ENCODE measurements around the gene F2RL2. TPM values are rescaled to one million over a fixed set of nuclear protein-coding genes. Genes with fewer than 3 reads are reported as not detected.

The F2RL2 gene
- under 1 TPM; 0.31 to 0.84 TPM for total RNA-seq
- long read RNA-seq, result 0 reads

GRCh38 chr5:76622973-76623596, at the start of gene F2RL2:
F2RL2 (minus strand) TSS chr5:76623403; CDS start chr5:76623230, 173 bp downstream.
- intact Hi-C loops (cut with DNase I, micrococcal nuclease), result no loop called here

DNA sequence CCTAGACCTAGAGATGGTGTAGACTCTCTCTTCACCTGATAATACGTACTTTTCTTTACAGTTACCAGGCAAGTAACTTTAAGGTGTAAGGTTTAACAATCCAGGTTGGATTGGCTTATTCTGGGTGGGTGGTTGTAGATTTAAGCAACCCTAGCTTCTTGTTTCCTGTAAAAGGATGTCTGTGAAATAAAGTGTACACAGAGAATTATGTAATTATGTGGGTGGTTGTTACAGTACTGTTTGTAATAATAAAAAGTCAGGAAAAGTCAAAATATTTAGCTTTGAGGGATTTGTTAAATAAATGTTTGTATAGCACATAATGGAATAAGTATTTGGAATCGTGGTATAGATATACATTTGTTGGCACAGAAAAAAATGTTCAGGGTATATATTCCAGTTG, 49.0 kb upstream of the F2RL2 start:
- ATAC-seq (no peak), DNase-seq (no peak)
- intact Hi-C loops (cut with DNase I, micrococcal nuclease), result no loop called here

More at GRCh38 chr5:76622973-76623596, at the start of gene F2RL2:
- DNase-seq, result no peak
- no peak for ATAC-seq

DNA sequence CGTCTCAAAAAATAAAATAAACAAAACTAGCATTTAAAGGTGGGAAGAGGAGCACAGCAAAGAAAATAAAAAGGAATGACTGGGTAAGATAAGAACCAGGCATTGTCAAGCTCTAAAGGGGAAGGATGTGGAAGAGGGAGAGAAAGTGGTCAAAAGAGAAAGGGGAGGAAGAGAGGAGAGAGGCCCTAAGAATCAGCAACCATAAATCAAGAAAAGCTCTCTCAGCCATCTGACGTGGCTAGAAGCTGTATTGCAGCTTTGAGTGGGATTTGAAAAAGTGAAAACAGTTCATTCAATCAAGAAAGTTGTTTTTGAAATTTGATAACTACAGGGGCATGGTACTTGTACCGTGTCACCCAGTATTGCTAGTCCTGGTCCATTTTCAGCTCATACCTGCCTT, 47.3 kb upstream of the F2RL2 start:
- DNase-seq (no peak), ATAC-seq (no peak)
- intact Hi-C loops (cut with DNase I, micrococcal nuclease), result no loop called here

DNA sequence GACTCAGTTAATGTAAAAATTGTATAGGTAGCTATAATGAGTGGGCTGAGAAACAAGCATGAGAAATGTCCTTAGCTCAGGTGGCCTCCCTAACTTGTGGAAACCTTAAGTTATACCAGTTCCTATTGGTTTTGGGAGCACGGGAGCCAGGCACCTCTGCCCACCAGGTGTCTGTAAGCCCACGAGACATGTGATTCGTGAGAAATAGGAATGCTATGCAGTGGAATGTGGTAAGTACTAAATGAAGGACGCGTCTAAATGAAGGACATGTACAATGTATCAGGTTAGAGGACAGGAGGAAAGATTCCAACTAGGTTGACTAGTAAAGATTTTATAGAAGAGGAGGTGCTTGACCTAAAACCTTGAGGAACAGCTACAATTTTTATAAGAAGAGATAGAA, 46.0 kb upstream of the F2RL2 start:
- intact Hi-C loops (cut with DNase I, micrococcal nuclease), result no loop called here
- ATAC-seq, result no peak
- no peak for DNase-seq

- DNase-seq (no peak), ATAC-seq (no peak)
- intact Hi-C loops (cut with DNase I, micrococcal nuclease), result no loop called here
Observed at GRCh38 chr5:76667495-76667894, 44.3 kb upstream of the F2RL2 start.

DNA sequence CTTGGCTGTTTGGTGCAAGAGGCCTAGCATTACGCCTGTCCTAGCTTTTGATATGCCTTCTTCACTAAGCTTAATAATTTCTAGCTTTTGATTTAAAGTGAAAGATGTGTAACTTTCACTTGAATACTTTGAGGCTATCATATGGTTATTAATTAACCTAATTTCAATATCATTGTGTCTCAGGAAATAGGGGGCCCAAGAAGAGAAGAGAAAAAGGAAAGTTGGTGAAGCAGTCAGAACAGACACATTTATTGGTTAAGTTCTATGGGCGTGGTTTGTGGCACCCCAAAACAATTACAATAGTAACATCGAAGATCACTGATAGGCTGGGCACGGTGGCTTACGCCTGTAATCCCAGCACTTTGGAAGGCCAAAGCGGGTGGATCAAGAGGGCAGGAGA, 40.9 kb upstream of the F2RL2 start:
- ATAC-seq (no peak), DNase-seq (no peak)
- intact Hi-C loops (cut with DNase I, micrococcal nuclease), result no loop called here

DNA sequence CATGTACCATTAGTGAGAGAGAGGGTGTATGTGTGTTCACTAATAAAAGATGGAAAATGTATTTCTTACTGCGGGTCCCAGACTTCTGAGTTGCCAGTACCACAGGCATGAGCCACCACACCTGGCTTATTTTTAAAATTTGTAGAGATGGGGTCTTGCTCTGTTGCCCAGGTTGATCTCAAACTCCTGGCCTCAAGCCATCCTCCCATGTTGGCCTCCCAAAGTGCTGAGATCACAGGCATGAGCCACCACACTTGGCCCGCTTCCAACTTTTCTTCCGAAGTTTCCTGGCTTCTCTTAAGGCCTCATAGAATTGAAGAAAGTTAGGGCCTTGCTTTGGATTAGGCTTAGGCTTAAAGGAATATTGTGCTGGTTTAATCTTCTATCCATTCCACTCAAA, 40.4 kb upstream of the F2RL2 start:
- intact Hi-C loops (cut with DNase I, micrococcal nuclease), result no loop called here
- DNase-seq (no peak), ATAC-seq (no peak)

DNA sequence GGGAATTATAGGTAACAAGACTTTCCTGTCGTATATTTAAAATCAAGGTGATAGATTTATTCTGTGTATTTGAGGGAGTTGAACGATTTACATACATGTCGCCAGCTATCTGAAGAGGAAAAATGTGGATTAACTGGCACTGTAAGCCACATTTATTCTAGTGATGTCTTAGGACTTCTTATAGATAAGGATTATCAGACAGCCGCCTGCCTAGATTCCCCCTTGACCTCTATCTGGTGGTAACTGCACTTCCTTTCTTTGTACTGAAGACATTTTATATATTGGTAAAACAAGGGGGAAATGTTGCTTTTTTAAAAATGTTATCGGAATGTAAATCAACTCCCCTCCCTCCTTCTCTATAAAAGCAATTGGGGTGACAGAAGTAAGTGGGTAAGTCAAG, 39.3 kb upstream of the F2RL2 start:
- DNase-seq (no peak), ATAC-seq (no peak)
- intact Hi-C loops (cut with DNase I, micrococcal nuclease), result no loop called here

GRCh38 chr5:76660360-76660759, 37.2 kb upstream of the F2RL2 start:
- DNase-seq, result no peak
- ATAC-seq, result no peak
- intact Hi-C loops (cut with DNase I, micrococcal nuclease), result no loop called here

DNA sequence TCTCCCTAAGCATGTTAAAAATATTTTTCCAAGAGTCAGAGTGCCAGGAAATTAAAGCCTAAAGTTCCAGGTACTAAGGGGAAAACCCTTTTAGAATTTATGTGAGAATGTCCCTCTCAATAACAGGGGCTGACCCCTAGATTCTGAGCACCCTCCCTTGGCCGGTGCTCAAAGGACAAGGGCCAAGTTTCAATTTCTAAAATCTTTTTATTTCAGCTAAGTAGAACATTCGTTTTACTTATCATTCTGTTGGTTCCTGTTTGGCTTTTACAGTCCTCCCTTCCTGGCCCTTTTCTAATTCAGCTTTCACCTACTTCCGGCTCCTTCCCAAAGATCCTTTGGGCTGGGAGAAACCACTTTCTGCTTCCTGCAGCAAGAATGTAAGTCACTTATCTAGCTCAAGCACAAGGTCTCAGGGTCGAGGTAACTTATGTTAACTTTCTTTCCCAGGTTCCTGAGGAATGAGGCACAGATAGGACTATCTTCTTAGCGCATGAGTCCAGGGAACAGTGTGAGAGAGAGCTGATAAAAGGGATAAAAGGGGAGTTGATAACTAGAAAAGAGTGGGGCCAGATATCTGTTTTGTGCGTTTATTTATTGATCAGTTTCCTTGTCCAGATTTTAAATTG, 34.6 kb upstream of the F2RL2 start:
- DNase-seq, result no peak
- intact Hi-C loops (cut with DNase I, micrococcal nuclease), result no loop called here
- no peak for ATAC-seq

DNA sequence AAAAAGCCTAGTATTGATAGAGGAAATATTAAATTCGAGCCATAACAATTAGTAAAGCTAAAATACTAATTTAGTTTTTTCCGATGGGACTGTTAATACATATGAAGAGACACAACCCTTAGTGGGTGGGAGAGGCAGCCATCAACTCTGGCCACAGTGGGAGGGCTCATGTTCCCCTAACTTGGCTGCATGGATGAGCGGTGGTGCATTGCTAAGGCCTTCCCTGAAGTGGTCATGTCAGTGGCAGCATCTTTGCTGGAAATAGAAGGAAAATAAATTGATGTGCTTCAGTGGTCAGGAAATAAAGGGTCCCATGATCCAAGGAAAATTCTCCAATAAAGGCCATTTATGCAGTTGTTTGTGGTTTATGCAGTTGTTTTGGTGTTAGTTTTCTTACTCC, 33.9 kb upstream of the F2RL2 start:
- DNase-seq (no peak), ATAC-seq (no peak)
- intact Hi-C loops (cut with DNase I, micrococcal nuclease), result no loop called here

GRCh38 chr5:76652809-76653414, 29.7 kb upstream of the F2RL2 start:
- ATAC-seq, result no peak
- intact Hi-C loops (cut with DNase I, micrococcal nuclease), result no loop called here
- DNase-seq, result no peak

DNA sequence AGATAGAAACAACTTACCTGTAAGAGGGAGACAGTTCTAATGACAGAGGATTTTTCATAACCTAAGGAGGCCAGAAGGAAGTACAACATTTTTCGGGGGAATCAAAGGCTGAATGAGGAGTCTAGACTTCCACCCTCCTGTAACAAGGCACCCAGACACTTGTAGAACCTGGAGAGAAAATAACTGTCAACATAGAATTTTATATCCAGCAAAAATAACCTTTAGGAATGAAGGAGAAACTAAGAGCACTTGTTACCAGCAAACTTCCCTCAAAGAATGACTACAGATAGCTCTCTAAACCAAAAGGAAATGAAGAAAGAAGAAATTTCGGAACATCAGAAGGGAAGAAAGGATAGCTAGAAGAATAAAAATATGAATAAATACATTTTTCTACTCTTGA, 25.9 kb upstream of the F2RL2 start:
- ATAC-seq, result no peak
- intact Hi-C loops (cut with DNase I, micrococcal nuclease), result no loop called here

DNA sequence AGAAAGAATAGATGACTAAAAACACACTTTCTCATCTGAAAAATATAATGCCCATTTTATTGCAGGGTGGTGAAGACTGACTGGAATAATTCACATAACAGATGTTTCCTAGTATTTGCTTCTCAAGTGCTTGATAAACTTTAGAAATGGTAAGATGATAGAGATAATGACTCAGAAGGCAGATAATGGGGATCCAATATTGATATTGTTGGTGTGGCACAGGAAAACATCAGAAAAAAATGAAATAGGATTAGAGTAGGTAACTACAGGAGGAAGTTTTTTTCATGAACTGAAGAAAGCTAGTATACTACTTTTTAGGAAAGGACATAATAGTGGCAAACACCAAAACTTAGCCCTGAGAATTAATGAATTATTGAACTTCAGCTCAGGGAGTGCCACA, 20.2 kb upstream of the F2RL2 start:
- DNase-seq (no peak), ATAC-seq (no peak)
- intact Hi-C loops (cut with DNase I, micrococcal nuclease), result no loop called here

More for the DNA sequence above, 25.9 kb upstream of the F2RL2 start:
- no peak for DNase-seq

- no peak for DNase-seq
- ATAC-seq, result no peak
- intact Hi-C loops (cut with DNase I, micrococcal nuclease), result no loop called here
Observed at GRCh38 chr5:76642390-76643040, 19.3 kb upstream of the F2RL2 start.

GRCh38 chr5:76641514-76642120, 18.4 kb upstream of the F2RL2 start:
- intact Hi-C loops (cut with DNase I, micrococcal nuclease), result no loop called here
- DNase-seq (peak; percentile 28 to 85), ATAC-seq (peak; percentile 67)

DNA sequence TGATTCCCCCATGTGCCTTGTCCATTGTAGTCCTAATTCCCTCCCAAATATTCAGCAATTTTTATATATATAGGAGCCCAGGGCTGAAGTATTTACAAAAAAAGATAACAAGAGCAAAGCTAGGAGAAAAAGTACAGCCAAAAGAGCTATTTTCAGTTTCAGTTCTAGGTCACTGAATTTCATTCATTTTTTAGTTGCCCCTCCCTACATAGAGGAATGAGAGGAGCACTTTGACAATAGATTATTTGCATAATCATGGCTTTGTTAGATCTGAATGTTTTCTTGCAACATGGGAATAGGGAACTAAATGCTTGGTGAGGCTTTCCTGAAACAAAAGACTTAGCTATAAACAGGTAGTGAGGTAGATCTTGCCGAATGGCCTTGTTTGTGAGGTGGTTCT, 15.3 kb upstream of the F2RL2 start:
- no peak for ATAC-seq
- intact Hi-C loops (cut with DNase I, micrococcal nuclease), result no loop called here
- DNase-seq, result no peak

- DNase-seq (no peak), ATAC-seq (no peak)
- intact Hi-C loops (cut with DNase I, micrococcal nuclease), result no loop called here
Observed at GRCh38 chr5:76637490-76637889, 14.3 kb upstream of the F2RL2 start.

GRCh38 chr5:76634661-76635060, 11.5 kb upstream of the F2RL2 start:
- ATAC-seq (no peak), DNase-seq (no peak)
- intact Hi-C loops (cut with DNase I, micrococcal nuclease), result no loop called here

GRCh38 chr5:76626738-76627137, 3.5 kb upstream of the F2RL2 start:
- intact Hi-C loops (cut with DNase I, micrococcal nuclease), result no loop called here
- ATAC-seq (no peak), DNase-seq (no peak)

All from left colon (tissue), 2 donors.